Panc1 (cell line): Measurements from ENCODE around the gene WDR20.

ENCODE experiments used
- POLR2AphosphoS5 ChIP-seq: IDR thresholded peaks from 2 replicates; pipeline ENCODE4 v1.6.1; 2012; ENCODE audit warnings: mild to moderate bottlenecking, low read depth, low read length, moderate library complexity
- TF ChIP-seq, protein P1 (sequence below), 2 experiments: IDR thresholded peaks; 2 replicates each; pipeline ENCODE4 v1.6.1; 2011 to 2012; ENCODE audit warnings: low read depth in 2 of 2, control low read depth in 1 of 2, low read length in 1 of 2, mild to moderate bottlenecking in 1 of 2, moderate library complexity in 1 of 2; ENCODE audit not compliant: insufficient read depth in 1 of 2

- TF ChIP-seq POLR2AphosphoS5: no peak
- TF ChIP-seq, protein P1, sequence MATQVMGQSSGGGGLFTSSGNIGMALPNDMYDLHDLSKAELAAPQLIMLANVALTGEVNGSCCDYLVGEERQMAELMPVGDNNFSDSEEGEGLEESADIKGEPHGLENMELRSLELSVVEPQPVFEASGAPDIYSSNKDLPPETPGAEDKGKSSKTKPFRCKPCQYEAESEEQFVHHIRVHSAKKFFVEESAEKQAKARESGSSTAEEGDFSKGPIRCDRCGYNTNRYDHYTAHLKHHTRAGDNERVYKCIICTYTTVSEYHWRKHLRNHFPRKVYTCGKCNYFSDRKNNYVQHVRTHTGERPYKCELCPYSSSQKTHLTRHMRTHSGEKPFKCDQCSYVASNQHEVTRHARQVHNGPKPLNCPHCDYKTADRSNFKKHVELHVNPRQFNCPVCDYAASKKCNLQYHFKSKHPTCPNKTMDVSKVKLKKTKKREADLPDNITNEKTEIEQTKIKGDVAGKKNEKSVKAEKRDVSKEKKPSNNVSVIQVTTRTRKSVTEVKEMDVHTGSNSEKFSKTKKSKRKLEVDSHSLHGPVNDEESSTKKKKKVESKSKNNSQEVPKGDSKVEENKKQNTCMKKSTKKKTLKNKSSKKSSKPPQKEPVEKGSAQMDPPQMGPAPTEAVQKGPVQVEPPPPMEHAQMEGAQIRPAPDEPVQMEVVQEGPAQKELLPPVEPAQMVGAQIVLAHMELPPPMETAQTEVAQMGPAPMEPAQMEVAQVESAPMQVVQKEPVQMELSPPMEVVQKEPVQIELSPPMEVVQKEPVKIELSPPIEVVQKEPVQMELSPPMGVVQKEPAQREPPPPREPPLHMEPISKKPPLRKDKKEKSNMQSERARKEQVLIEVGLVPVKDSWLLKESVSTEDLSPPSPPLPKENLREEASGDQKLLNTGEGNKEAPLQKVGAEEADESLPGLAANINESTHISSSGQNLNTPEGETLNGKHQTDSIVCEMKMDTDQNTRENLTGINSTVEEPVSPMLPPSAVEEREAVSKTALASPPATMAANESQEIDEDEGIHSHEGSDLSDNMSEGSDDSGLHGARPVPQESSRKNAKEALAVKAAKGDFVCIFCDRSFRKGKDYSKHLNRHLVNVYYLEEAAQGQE (IDR thresholded peaks at IDR 0.05; ENCODE audit: insufficient read depth in 1 of 2, low read depth in 2 of 2, low read length in 1 of 2): no peak
Observed at GRCh38 chr14:102164965-102165364, 25.3 kb downstream of the WDR20 start.
